Body of pancreas (tissue), 4 donors: ENCODE data around the gene RAB44. TPM values are rescaled to one million over a fixed set of nuclear protein-coding genes. Genes with fewer than 3 reads are reported as not detected.

Experiments
- ATAC-seq: fragments of 150-250 bp; one replicate; pipeline ENCODE4 v1.9.1; 2016
- DNase-seq, 4 donors: peaks; one replicate each; pipeline ENCODE4 v3.0.0-alpha.2; 2019
- H3K27ac ChIP-seq, 4 donors: fragments of 200-600 bp; sonication (generic); 1 replicate in 3 of 4; 2 replicates in 1 of 4; pipeline versions ENCODE4 v1.5.1 to v1.6.1; 2016 to 2019; ENCODE audit warnings: mild to moderate bottlenecking in 1 of 4, mixed read lengths in 1 of 4, moderate library complexity in 1 of 4
- H3K27me3 ChIP-seq, 2 donors: fragments of 200-600 bp; sonication (generic); one replicate each; pipeline ENCODE4 v1.6.0; 2016; ENCODE audit warnings: mild to moderate bottlenecking in 1 of 2
- H3K36me3 ChIP-seq, 2 donors: fragments of 200-600 bp; sonication (generic); replicated peaks in 1 of 2; 2 replicates each; pipeline ENCODE4 v1.5.1; 2016; ENCODE audit warnings: low read depth in 2 of 2; ENCODE audit not compliant: insufficient read depth in 1 of 2
- H3K4me1 ChIP-seq: fragments of 200-600 bp; sonication (generic); one replicate; pipeline ENCODE4 v1.6.0; 2016
- H3K4me3 ChIP-seq, 2 donors: fragments of 200-600 bp; sonication (generic); 1 replicate in 1 of 2; 2 replicates in 1 of 2; pipeline ENCODE4 v1.5.1; 2016 to 2019
- H3K9me3 ChIP-seq, 3 donors: fragments of 200-600 bp; sonication (generic); 1 replicate in 2 of 3; 2 replicates in 1 of 3; pipeline ENCODE4 v1.5.1; 2016
- CTCF ChIP-seq, 7 experiments: fragments of 450-650 bp in 4 of 7; fragments of 200-600 bp in 3 of 7; sonication (generic) in 3 of 7; IDR thresholded peaks; one replicate each; pipeline ENCODE4 v1.5.1; 2016 to 2019; ENCODE audit warnings: antibody characterized with exemption in 7 of 7
- POLR2A ChIP-seq, 3 donors: fragments of 450-650 bp; IDR thresholded peaks; one replicate each; pipeline ENCODE4 v1.6.1; 2016; ENCODE audit warnings: antibody characterized with exemption in 3 of 3, mild to moderate bottlenecking in 2 of 3
- WGBS, 2 donors: methylation state at CpG; one replicate each; pipeline ENCODE4 v1.1.5; 2017; 5-methylcytosine and 5-hydroxymethylcytosine counted together
- intact Hi-C: fragments of 100-400 bp; cut with DNase I; formaldehyde crosslinking; loops from one replicate; pipeline ENCODE4 v1.15.1; 2023
- total RNA-seq, 2 donors: library from RNA; depleted of rRNA; stranded (reverse); fragments of >200 nt; gene quantifications; one replicate each; pipeline ENCODE4 v1.1.0, GENCODE V29; 2016

The RAB44 gene
- total RNA-seq, 2 donors from 2014 or later, result 0.26 TPM; not detected in 1

- WGBS, 2 donors, result 81 to 88% methylated on average over 1 of the region's 1 CpG
- Histone ChIP-seq H3K27me3 (no peaks in the 10 kb centered on the region), H3K4me1 (peaks cover 16% of the 10 kb centered on the region), H3K27ac (no peak overlapping the region), H3K9me3 (no peaks in the 10 kb centered on the region), H3K4me3 (no peak overlapping the region), H3K36me3 (no peaks in the 10 kb centered on the region)
- ATAC-seq (no peak), DNase-seq (no peak)
- TF ChIP-seq POLR2A (IDR thresholded peaks at IDR 0.05), result no peak
- TF ChIP-seq CTCF (IDR thresholded peaks at IDR 0.05), result no peak
- intact Hi-C loops, result no loop called here
These were observed 39.6 kb upstream of the RAB44 start for GRCh38 chr6:36657942-36658544.

DNA sequence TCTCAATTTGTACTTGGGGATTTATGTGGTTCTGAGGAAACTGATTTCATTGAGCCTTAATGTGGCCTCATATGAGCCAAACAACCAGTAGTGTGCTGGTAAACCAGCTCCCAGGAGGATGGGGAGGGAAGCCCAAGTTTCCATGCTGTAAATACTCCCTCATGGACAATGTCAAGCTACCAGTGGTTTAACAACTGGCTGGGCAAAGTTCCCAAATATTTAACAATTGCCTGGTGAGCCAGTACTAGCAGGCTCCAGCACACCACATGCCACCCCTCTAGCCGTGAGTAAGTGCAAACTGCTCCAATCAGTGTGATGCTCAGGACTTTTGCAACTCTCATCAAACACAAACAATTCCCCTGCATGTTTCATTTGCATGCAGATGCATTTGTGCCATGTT is 38.4 kb upstream of the RAB44 start:
- intact Hi-C loops, result no loop called here
- no peak overlapping the region for H3K4me3 ChIP-seq
- peaks cover 23% of the 10 kb centered on the region for H3K4me1 ChIP-seq
- no peaks in the 10 kb centered on the region for H3K36me3 ChIP-seq
- TF ChIP-seq CTCF (IDR thresholded peaks at IDR 0.05) (no peak), POLR2A (IDR thresholded peaks at IDR 0.05) (no peak)
- no peak for ATAC-seq
- WGBS, 2 donors, result 47 to 86% methylated on average over 1 of the region's 1 CpG
- DNase-seq, result no peak
- H3K27ac ChIP-seq, result no peak overlapping the region
- no peaks in the 10 kb centered on the region for H3K27me3 ChIP-seq
- no peaks in the 10 kb centered on the region for H3K9me3 ChIP-seq

DNA sequence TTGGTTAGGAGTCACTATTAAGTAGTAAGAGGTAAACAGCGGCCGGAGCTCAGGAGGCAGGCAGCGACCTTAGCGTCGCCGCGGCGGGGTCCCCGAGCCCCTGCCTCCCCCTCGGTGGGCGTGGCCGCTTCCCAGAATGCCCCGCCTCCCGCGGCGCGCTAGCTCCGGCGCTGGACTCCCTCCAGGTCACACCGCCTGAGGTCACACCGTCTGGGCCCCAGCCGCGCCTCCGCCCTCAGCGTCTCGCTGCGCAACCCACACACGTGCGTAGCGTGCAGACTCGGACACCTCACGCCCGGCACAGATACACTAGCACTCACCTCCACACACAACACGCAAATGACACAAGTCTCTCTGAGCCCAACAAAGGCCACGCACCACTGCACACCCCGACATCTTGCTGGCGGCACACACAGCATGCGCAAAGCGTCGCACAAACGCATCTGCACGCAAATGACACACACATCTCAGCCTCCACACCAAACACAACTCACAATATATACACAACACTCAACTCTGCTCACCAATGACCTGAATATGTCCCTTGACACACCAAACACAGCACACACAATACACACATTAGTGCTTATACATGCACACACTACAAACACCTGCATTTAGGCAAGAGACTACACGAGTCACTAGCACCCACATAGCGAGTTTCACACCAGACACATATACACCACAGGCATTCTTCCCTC is 36.7 kb upstream of the RAB44 start:
- no peak overlapping the region for H3K27ac ChIP-seq
- intact Hi-C loops, result no loop called here
- H3K9me3 ChIP-seq, result no peaks in the 10 kb centered on the region
- DNase-seq (peak; percentile 41 to 66 (median 56)), ATAC-seq (peak; percentile 41)
- TF ChIP-seq CTCF (IDR thresholded peaks at IDR 0.05) (no peak), POLR2A (IDR thresholded peaks at IDR 0.05) (no peak)
- WGBS, 2 donors, result 41 to 62% methylated on average over 30 to 44 of the region's 44 CpGs
- no peaks in the 10 kb centered on the region for H3K36me3 ChIP-seq
- no peaks in the 10 kb centered on the region for H3K27me3 ChIP-seq
- no peak overlapping the region for H3K4me3 ChIP-seq
- peaks cover 23% of the 10 kb centered on the region for H3K4me1 ChIP-seq

- H3K9me3 ChIP-seq, result no peaks in the 10 kb centered on the region
- no peak overlapping the region for H3K4me3 ChIP-seq
- H3K27me3 ChIP-seq, result no peaks in the 10 kb centered on the region
- DNase-seq, result no peak
- peaks cover 36% of the 10 kb centered on the region for H3K4me1 ChIP-seq
- WGBS, 2 donors, result 59 to 89% methylated on average over 5 of the region's 5 CpGs
- peak overlapping the region; percentile 29 to 65 (median 54) for H3K27ac ChIP-seq
- TF ChIP-seq POLR2A (IDR thresholded peaks at IDR 0.05) (no peak), CTCF (IDR thresholded peaks at IDR 0.05) (no peak)
- ATAC-seq, result no peak
- H3K36me3 ChIP-seq, result no peaks in the 10 kb centered on the region
- intact Hi-C loops, result no loop called here
These were observed 35.2 kb upstream of the RAB44 start for GRCh38 chr6:36662380-36662779.
